ENCODE data around the gene TNKS1BP1.

Gene TNKS1BP1

DNA sequence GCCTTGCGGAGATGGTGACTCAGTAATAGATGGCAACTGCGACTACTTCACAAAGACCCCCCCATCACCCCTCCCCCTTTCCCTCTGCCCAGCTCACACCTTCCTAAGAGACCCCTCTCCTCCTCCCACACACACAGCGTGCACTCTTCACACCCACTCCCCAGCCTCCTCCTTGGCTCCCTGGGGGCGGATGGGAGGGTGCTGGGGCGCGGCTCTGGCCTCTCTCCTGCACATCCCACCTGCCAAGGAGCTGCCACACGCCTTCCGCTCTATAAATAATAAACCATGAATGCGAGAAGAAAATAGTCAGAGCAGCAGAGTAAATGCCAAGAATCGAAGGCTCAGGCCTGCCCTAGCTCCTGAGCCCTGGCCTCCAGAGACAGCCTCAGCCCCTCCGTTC lies 17.9 kb upstream of the TNKS1BP1 start:
- no peak for TF ChIP-seq EZH2phosphoT487 (IDR thresholded peaks at IDR 0.05; ENCODE audit: borderline replicate concordance, low read length)
- TF ChIP-seq CTCF (IDR thresholded peaks at IDR 0.05; ENCODE audit: low read depth, low read length, poor library complexity, severe bottlenecking): no peak

DNA sequence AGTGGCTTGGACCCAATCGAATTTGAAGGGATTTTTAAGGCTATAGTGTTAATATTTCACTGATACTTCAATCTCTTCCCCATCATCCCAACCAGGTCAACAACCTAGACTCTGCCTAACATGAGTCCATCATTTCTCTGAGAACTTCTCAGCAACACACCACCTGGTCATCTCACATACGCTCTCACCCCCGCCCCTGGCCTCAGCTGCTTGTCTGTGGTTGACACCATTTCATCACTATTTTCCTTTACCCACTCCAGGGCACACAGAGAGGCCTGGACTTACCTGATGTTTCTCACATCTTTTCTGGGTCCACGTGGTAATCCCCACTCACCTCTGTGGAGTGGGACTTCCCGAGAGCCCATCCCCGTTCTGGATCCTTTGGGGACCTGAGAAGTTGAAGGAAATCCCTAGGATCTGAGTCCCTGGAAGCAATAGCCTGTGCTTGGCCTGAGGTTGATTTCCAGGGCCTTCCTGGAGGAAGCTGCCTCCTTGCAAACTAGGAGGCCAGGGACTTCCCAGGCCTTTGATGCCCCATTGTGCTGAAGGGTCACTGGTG lies 16.6 kb upstream of the TNKS1BP1 start:
- no peak for TF ChIP-seq CTCF (IDR thresholded peaks at IDR 0.05; ENCODE audit: low read depth, low read length, poor library complexity, severe bottlenecking)
- no peak for TF ChIP-seq EZH2phosphoT487 (IDR thresholded peaks at IDR 0.05; ENCODE audit: borderline replicate concordance, low read length)
- H3K9me3 ChIP-seq (ENCODE audit: control insufficient read depth, insufficient read depth, low read length): no peaks in the 10 kb centered on the region
- H3F3A ChIP-seq (ENCODE audit: control insufficient read depth, insufficient read depth): no peaks in the 10 kb centered on the region
- no peaks in the 10 kb centered on the region for H3K27me3 ChIP-seq (ENCODE audit: control insufficient read depth, low read length)
- H3K27ac ChIP-seq (ENCODE audit: low read depth, low read length): no peak overlapping the region
- H3K4me2 ChIP-seq (ENCODE audit: low read length): no peak overlapping the region
- H3K36me3 ChIP-seq (ENCODE audit: control insufficient read depth, low read length): no peaks in the 10 kb centered on the region
- peaks cover under 1% of the 10 kb centered on the region for H3K79me2 ChIP-seq (ENCODE audit: control insufficient read depth, low read length)
- no peak overlapping the region for H3K4me3 ChIP-seq (ENCODE audit: low read length)
- H3K9me2 ChIP-seq (replicated peaks; ENCODE audit: control insufficient read depth, low read length): no peaks in the 10 kb centered on the region
- peaks cover 10% of the 10 kb centered on the region for H3K4me1 ChIP-seq (ENCODE audit: control insufficient read depth, low read length)
- H4K20me1 ChIP-seq (ENCODE audit: control insufficient read depth, insufficient read depth, low read depth, low read length): no peaks in the 10 kb centered on the region

More for the DNA sequence above, 17.9 kb upstream of the TNKS1BP1 start:
- Histone ChIP-seq H3K4me2 (ENCODE audit: low read length) (no peak overlapping the region), H4K20me1 (ENCODE audit: control insufficient read depth, insufficient read depth, low read depth, low read length) (no peaks in the 10 kb centered on the region), H3K4me1 (ENCODE audit: control insufficient read depth, low read length) (peaks cover 6% of the 10 kb centered on the region; the same call in 1 of the 2 replicates), H3K4me3 (ENCODE audit: low read length) (no peak overlapping the region), H3K9me2 (replicated peaks; ENCODE audit: control insufficient read depth, low read length) (no peaks in the 10 kb centered on the region), H3K27me3 (ENCODE audit: control insufficient read depth, low read length) (no peaks in the 10 kb centered on the region), H3F3A (ENCODE audit: control insufficient read depth, insufficient read depth) (no peaks in the 10 kb centered on the region), H3K36me3 (ENCODE audit: control insufficient read depth, low read length) (no peaks in the 10 kb centered on the region), H3K9me3 (ENCODE audit: control insufficient read depth, insufficient read depth, low read length) (no peaks in the 10 kb centered on the region), H3K79me2 (ENCODE audit: control insufficient read depth, low read length) (no peaks in the 10 kb centered on the region), H3K27ac (ENCODE audit: low read depth, low read length) (no peak overlapping the region)

DNA sequence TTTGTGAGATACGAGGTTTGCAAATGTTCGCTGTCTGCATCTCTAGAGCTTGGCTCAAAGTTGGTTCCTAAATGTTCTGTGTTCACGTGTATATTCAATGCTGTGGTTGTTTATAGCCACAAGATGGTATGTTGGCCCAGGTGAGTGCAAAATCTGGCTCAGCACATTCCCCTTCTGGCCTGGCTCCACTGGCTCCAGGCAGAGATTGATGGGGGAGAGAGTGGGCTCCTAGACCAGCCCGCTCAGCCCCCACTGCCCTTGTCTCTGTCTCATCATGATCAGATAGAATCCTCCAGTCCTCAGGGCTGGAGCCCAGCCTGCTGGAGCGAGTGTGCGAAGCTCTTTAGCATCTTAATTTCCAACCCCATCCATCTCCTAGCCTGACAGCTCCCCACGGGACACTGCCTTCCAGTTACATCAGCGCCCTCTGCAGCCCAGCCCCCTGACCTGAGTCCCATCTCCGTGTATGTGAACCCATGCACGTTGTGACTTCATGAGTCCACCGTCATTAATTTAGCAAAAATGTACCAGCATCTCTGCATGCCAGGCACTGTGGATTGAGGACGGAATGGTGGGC lies 15.4 kb upstream of the TNKS1BP1 start:
- peaks cover 9% of the 10 kb centered on the region for H3K4me1 ChIP-seq (ENCODE audit: control insufficient read depth, low read length)
- no peak overlapping the region for H3K4me3 ChIP-seq (ENCODE audit: low read length)
- H3K9me2 ChIP-seq (replicated peaks; ENCODE audit: control insufficient read depth, low read length): no peaks in the 10 kb centered on the region
- H3K27me3 ChIP-seq (ENCODE audit: control insufficient read depth, low read length): no peaks in the 10 kb centered on the region
- no peak overlapping the region for H3K27ac ChIP-seq (ENCODE audit: low read depth, low read length)
- H4K20me1 ChIP-seq (ENCODE audit: control insufficient read depth, insufficient read depth, low read depth, low read length): no peaks in the 10 kb centered on the region
- TF ChIP-seq CTCF (IDR thresholded peaks at IDR 0.05; ENCODE audit: low read depth, low read length, poor library complexity, severe bottlenecking) (peak; percentile 63), EZH2phosphoT487 (IDR thresholded peaks at IDR 0.05; ENCODE audit: borderline replicate concordance, low read length) (no peak)
- H3K9me3 ChIP-seq (ENCODE audit: control insufficient read depth, insufficient read depth, low read length): no peaks in the 10 kb centered on the region
- H3K79me2 ChIP-seq (ENCODE audit: control insufficient read depth, low read length): peaks cover 11% of the 10 kb centered on the region
- no peak overlapping the region for H3K4me2 ChIP-seq (ENCODE audit: low read length)
- H3F3A ChIP-seq (ENCODE audit: control insufficient read depth, insufficient read depth): no peaks in the 10 kb centered on the region
- peaks cover 4% of the 10 kb centered on the region for H3K36me3 ChIP-seq (ENCODE audit: control insufficient read depth, low read length)
